Thyroid gland (tissue), 4 donors: ENCODE data around the gene ETV1. TPM values are rescaled to one million over a fixed set of nuclear protein-coding genes. Genes with fewer than 3 reads are reported as not detected.

ENCODE experiments used
- DNase-seq, 2 donors: peaks; one replicate each; pipeline ENCODE4 v3.0.0-alpha.2; 2019
- H3K27ac ChIP-seq, 3 donors: fragments of 200-600 bp; sonication (generic); 1 replicate in 2 of 3; 2 replicates in 1 of 3; pipeline ENCODE4 v1.5.1; 2016 to 2019; ENCODE audit warnings: mild to moderate bottlenecking in 1 of 3, moderate library complexity in 1 of 3
- H3K27me3 ChIP-seq: fragments of 200-600 bp; sonication (generic); one replicate; pipeline ENCODE4 v1.5.1; 2019
- H3K36me3 ChIP-seq, 2 donors: fragments of 200-600 bp; sonication (generic); one replicate each; pipeline ENCODE4 v1.5.1; 2016 to 2019
- H3K4me1 ChIP-seq, 2 donors: fragments of 200-600 bp; sonication (generic); one replicate each; pipeline ENCODE4 v1.5.1; 2017 to 2019
- H3K4me3 ChIP-seq, 3 donors: fragments of 200-600 bp; sonication (generic); replicated peaks in 1 of 3; 1 replicate in 2 of 3; 2 replicates in 1 of 3; pipeline ENCODE4 v1.5.1; 2016; ENCODE audit warnings: mild to moderate bottlenecking in 1 of 3
- H3K9me3 ChIP-seq: fragments of 200-600 bp; sonication (generic); one replicate; pipeline ENCODE4 v1.5.1; 2017
- POLR2A ChIP-seq, 2 donors: fragments of 450-650 bp; IDR thresholded peaks; one replicate each; pipeline ENCODE4 v1.6.1; 2017; ENCODE audit warnings: antibody characterized with exemption in 2 of 2, mild to moderate bottlenecking in 2 of 2, moderate library complexity in 1 of 2
- WGBS, 2 donors: methylation state at CpG; one replicate each; pipeline ENCODE4 v1.1.5; 2017; 5-methylcytosine and 5-hydroxymethylcytosine counted together
- intact Hi-C: fragments of 100-400 bp; cut with DNase I; formaldehyde crosslinking; loops from one replicate; pipeline ENCODE4 v1.15.1; 2023
- total RNA-seq, 4 donors: library from RNA; depleted of rRNA; stranded (reverse); fragments of >200 nt; gene quantifications; one replicate each; pipeline ENCODE4 v1.2.3, GENCODE V29; 2016
- TF ChIP-seq, protein P1 (sequence below), 6 experiments: fragments of 200-600 bp in 3 of 6; fragments of 450-650 bp in 3 of 6; sonication (generic) in 3 of 6; IDR thresholded peaks; one replicate each; pipeline ENCODE4 v1.5.1; 2016 to 2019; ENCODE audit warnings: antibody characterized with exemption in 6 of 6, mild to moderate bottlenecking in 2 of 6, inconsistent platforms in 1 of 6, moderate library complexity in 1 of 6

Gene ETV1
- total RNA-seq, 4 donors from 2014 or later = 5.9 to 18.6 (median 9.4) TPM

DNA sequence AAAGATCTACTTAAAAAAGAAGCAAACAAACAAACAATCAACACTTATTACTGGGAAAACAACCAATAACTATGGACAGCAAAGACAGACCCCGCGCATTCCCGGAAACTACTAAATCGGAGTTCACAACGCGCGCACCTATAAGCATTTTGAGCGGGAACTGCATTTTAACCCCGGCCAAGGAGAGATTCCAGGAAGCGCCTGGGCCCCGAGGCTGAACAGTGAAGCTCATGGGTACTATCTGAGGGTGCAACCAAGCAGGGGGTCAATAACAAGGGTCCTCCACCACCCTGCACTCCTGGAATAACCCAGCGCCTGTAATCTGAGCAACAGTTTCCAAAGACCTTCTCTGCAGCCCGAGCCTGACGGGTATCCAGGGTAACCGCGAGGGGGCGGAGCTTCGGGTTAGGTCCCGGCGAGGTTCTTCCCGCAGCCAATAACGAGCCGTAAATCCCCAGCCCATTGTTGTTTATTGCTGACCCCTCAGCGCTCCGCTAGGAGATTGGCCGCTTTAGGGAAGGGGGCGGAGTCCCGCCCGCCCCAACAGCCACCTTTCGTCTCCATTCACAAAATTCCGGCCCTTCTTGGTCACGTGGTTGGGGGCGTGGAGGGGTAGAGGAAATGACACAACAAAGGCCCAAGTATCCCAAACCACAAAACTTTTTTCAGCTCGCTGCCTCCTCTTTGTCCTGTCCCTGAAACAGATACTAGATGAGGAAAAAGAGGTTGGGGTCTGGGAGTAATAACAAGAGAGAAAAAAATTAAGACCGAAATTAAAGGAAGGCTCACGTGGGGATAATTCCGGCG lies 1.7 kb upstream of the ETV1 start:
- peak; percentile 97 for DNase-seq
- no peaks in the 10 kb centered on the region for H3K36me3 ChIP-seq
- 1% methylated on average over 29 to 37 of the region's 38 CpGs for whole genome bisulfite sequencing, 2 donors
- H3K27ac ChIP-seq = peak overlapping the region; percentile 80 to 87 (median 81)
- no peaks in the 10 kb centered on the region for H3K27me3 ChIP-seq
- TF ChIP-seq POLR2A (IDR thresholded peaks at IDR 0.05) = peak in 1 of 2 donors; percentile 77
- TF ChIP-seq, protein P1, sequence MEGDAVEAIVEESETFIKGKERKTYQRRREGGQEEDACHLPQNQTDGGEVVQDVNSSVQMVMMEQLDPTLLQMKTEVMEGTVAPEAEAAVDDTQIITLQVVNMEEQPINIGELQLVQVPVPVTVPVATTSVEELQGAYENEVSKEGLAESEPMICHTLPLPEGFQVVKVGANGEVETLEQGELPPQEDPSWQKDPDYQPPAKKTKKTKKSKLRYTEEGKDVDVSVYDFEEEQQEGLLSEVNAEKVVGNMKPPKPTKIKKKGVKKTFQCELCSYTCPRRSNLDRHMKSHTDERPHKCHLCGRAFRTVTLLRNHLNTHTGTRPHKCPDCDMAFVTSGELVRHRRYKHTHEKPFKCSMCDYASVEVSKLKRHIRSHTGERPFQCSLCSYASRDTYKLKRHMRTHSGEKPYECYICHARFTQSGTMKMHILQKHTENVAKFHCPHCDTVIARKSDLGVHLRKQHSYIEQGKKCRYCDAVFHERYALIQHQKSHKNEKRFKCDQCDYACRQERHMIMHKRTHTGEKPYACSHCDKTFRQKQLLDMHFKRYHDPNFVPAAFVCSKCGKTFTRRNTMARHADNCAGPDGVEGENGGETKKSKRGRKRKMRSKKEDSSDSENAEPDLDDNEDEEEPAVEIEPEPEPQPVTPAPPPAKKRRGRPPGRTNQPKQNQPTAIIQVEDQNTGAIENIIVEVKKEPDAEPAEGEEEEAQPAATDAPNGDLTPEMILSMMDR (IDR thresholded peaks at IDR 0.05) = peak in 1 of 6 experiments; percentile 9
- intact Hi-C loops = no loop called here
- no peaks in the 10 kb centered on the region for H3K9me3 ChIP-seq
- H3K4me1 ChIP-seq = peaks cover 0 to 5% of the 10 kb centered on the region in 2 donors
- peak overlapping the region; percentile 13 to 89 (median 62) for H3K4me3 ChIP-seq

DNA sequence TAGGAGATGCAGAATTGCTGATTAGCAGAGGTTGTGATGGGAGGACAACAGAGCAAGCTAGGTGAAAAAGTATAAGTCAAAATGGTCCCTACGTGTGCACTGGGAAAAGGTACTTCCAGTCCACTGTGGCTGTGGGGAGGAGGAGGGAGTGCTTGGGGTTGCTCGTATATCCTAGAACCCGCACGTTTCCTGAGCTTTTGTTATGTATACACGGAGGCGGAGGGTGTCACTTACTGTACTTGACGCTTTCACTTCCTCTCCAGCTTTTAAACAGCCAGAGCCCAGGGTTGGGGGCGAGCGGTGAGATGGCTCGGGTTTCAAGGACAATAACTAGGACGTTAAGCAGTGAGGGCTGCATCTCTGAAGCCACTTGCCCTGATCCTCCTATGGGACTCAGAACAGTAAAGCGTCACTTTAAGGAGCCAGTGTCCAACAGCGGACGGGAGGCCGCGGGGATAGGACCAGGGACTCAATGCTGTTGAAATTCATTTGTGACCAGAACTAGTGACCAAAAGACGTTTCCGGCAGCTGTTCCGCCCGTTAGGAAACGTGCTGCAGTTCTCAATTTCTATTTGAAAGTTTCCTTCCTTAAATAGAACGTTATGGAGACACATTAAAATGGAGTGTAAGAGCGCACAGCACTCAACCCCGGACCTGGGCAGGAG lies 985 bp upstream of the ETV1 start:
- TF ChIP-seq, protein P1 (IDR thresholded peaks at IDR 0.05) = no peak
- TF ChIP-seq POLR2A (IDR thresholded peaks at IDR 0.05) = peak in 1 of 2 donors; percentile 5
- no peaks in the 10 kb centered on the region for H3K27me3 ChIP-seq
- peak; percentile 31 to 34 for DNase-seq
- peak overlapping the region; percentile 80 to 87 (median 81) for H3K27ac ChIP-seq
- H3K9me3 ChIP-seq = no peaks in the 10 kb centered on the region
- H3K4me1 ChIP-seq = peaks cover 0 to 5% of the 10 kb centered on the region in 2 donors
- no peaks in the 10 kb centered on the region for H3K36me3 ChIP-seq
- WGBS, 2 donors = 0 to 1% methylated on average over 24 of the region's 24 CpGs
- intact Hi-C loops = no loop called here
- peak overlapping the region; percentile 13 to 89 (median 62) for H3K4me3 ChIP-seq

DNA sequence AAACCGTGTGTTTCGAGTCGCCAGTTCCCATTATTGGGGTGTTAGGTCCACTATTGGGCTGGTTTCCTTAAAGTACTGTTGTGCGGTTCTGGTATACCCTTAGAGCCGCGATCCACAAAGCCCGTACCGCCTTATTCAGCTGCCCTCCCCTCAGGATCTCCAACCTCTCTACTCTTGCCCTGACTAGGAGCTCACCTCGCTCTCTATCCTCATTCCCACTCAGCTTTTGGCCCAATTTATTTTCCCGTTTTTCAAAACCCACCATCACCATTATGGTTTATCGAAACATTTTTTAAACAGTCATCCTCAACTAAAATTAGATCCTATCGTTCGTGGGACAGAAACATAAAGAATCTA lies 461 bp upstream of the ETV1 start:
- Histone ChIP-seq H3K4me3 (peak overlapping the region; percentile 56 to 89 (median 62)), H3K36me3 (no peaks in the 10 kb centered on the region), H3K27me3 (no peaks in the 10 kb centered on the region), H3K9me3 (no peaks in the 10 kb centered on the region), H3K27ac (peak overlapping the region; percentile 80 to 87 (median 81)), H3K4me1 (peaks cover 0 to 5% of the 10 kb centered on the region in 2 donors)
- WGBS, 2 donors = 1% methylated on average over 12 to 13 of the region's 13 CpGs
- TF ChIP-seq POLR2A (IDR thresholded peaks at IDR 0.05) = no peak
- TF ChIP-seq, protein P1 (IDR thresholded peaks at IDR 0.05) = no peak
- DNase-seq = peak in 1 of 2 donors; percentile 20
- intact Hi-C loops = no loop called here

DNA sequence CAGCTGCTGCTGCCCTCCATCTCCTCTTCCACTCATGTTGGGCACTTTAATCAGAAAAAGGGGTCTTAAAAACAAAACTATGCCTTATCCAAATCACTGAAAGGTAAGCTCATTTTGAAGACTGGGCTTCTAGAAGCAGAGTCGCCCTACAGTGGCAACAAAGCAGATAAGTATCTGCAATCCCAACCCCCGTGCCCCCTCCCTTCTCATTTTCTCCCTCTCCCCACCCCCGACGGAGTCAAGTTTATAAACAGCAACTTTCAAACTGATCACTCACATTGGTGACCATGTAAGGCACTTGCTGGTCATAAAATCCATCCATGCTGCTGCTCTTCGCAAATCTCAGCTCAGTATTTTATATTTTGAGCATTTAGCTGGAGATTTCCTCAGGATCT lies 738 bp downstream of the ETV1 start:
- peak; percentile 17 to 28 for DNase-seq
- peak in 1 of 2 donors; percentile 24 for TF ChIP-seq POLR2A (IDR thresholded peaks at IDR 0.05)
- TF ChIP-seq, protein P1 (IDR thresholded peaks at IDR 0.05) = no peak
- WGBS, 2 donors = 4 to 6% methylated on average over 5 of the region's 5 CpGs
- H3K4me3 ChIP-seq = peak overlapping the region; percentile 19 to 89 (median 62)
- intact Hi-C loops = no loop called here
- peak overlapping the region; percentile 80 to 87 (median 81) for H3K27ac ChIP-seq
- no peaks in the 10 kb centered on the region for H3K27me3 ChIP-seq
- H3K9me3 ChIP-seq = no peaks in the 10 kb centered on the region
- H3K4me1 ChIP-seq = peaks cover 0 to 9% of the 10 kb centered on the region in 2 donors
- no peaks in the 10 kb centered on the region for H3K36me3 ChIP-seq

DNA sequence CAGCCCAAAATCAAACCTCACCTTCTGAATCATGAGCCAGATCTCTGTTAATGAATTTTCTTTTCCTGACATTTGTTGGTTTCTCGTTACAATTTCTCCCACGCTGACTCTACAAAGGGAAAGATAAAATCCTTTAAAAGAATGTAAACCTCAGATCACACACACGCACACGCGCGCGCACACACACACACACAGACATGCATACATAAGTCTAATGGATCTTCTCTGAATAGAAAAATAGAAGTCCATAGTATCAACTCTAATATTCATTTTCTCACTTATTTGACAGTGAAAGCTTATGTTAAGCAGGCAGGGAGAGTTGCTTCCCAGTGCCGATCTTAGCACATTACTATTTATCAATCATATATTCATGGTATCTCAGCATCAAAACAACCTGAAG lies 1.4 kb downstream of the ETV1 start:
- no peak for DNase-seq
- Histone ChIP-seq H3K27ac (peak overlapping the region in 1 of 3 donors; percentile 7), H3K27me3 (no peaks in the 10 kb centered on the region), H3K4me1 (peaks cover 0 to 9% of the 10 kb centered on the region in 2 donors), H3K9me3 (no peaks in the 10 kb centered on the region), H3K36me3 (no peaks in the 10 kb centered on the region), H3K4me3 (peak overlapping the region in 2 of 3 donors; percentile 19 to 26)
- 39 to 52% methylated on average over 8 of the region's 8 CpGs for WGBS, 2 donors
- intact Hi-C loops = no loop called here
- TF ChIP-seq, protein P1 (IDR thresholded peaks at IDR 0.05) = no peak
- no peak for TF ChIP-seq POLR2A (IDR thresholded peaks at IDR 0.05)
